ENCODE data around the gene RGL1. TPM values are rescaled to one million over a fixed set of nuclear protein-coding genes. Genes with fewer than 3 reads are reported as not detected.

RGL1 gene
- total RNA-seq, 4 donors from 2014 or later: 57.3 to 81.8 (median 68.1) TPM

DNA sequence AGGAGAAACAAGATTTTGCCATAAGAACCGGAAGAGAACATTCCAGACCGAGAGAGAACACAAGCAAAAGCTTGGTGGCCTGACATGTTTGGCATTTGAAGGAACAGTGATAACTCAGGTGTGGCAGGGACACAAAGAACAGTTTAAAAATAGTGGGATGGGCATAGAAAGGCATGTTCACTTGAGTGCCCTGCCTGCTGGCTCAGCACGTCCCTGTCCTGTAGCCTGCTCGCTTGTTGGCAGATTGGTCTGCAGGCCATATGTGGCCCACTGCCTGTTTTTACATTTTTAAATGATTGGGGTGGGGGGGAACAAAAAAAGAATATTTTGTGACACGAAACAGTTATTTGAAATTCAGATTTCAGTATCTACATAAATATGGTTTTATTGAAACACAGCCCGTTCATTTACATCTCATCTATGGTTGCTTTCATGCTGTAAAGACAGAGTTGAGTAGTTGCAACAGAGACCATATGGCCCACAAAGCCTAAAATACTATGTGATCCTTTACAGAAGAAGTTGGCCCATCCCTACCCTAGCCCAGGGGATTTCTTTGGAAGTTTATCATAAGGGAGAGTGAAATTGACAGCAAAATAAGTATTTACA lies 100.7 kb downstream of the RGL1 start:
- WGBS, 2 donors: 77 to 88% methylated on average over 6 of the region's 6 CpGs
- no peaks in the 10 kb centered on the region for H3K9me3 ChIP-seq
- H3K4me3 ChIP-seq: no peak overlapping the region
- DNase-seq (ENCODE audit: low spot score in 2 of 2): no peak
- H3K36me3 ChIP-seq: peaks cover 0 to 79% (median 0%) of the 10 kb centered on the region in 3 donors
- TF ChIP-seq POLR2A (IDR thresholded peaks at IDR 0.05): no peak
- TF ChIP-seq, protein P1, sequence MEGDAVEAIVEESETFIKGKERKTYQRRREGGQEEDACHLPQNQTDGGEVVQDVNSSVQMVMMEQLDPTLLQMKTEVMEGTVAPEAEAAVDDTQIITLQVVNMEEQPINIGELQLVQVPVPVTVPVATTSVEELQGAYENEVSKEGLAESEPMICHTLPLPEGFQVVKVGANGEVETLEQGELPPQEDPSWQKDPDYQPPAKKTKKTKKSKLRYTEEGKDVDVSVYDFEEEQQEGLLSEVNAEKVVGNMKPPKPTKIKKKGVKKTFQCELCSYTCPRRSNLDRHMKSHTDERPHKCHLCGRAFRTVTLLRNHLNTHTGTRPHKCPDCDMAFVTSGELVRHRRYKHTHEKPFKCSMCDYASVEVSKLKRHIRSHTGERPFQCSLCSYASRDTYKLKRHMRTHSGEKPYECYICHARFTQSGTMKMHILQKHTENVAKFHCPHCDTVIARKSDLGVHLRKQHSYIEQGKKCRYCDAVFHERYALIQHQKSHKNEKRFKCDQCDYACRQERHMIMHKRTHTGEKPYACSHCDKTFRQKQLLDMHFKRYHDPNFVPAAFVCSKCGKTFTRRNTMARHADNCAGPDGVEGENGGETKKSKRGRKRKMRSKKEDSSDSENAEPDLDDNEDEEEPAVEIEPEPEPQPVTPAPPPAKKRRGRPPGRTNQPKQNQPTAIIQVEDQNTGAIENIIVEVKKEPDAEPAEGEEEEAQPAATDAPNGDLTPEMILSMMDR (IDR thresholded peaks at IDR 0.05): no peak
- H3K27ac ChIP-seq: no peak overlapping the region
- H3K27me3 ChIP-seq: no peaks in the 10 kb centered on the region
- peaks cover 0 to 8% (median 0%) of the 10 kb centered on the region in 4 donors for H3K4me1 ChIP-seq

- H3K4me1 ChIP-seq: no peaks in the 10 kb centered on the region
- 74 to 88% methylated on average over 4 of the region's 4 CpGs for WGBS, 2 donors
- H3K27me3 ChIP-seq: no peaks in the 10 kb centered on the region
- TF ChIP-seq POLR2A (IDR thresholded peaks at IDR 0.05): no peak
- H3K27ac ChIP-seq: no peak overlapping the region
- H3K4me3 ChIP-seq: no peak overlapping the region
- H3K9me3 ChIP-seq: no peaks in the 10 kb centered on the region
- peaks cover 0 to 82% (median 0%) of the 10 kb centered on the region in 3 donors for H3K36me3 ChIP-seq
- no peak for DNase-seq (ENCODE audit: low spot score in 2 of 2)
Observed at GRCh38 chr1:183907070-183907469, 102.2 kb downstream of the RGL1 start.

DNA sequence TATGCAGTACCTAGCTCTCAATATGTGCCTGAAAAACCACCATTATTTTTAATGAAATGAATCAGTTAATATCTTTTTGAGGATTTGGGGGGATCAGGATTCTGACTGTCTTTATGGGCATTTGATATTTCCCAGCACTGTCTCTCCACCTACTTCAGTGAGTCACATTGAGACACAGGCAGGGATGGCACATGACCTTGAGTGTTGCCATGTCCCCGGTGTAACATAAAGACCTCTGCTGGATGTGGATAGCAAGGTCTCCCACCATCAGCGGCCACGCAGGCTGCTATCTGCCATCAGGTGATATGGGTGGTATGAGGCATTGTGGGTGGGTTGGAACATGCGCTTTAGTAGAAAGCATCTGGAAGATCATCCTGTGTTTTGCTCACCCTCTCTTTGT lies 103.2 kb downstream of the RGL1 start:
- TF ChIP-seq, protein P1 (IDR thresholded peaks at IDR 0.05): no peak
- no peak for TF ChIP-seq EP300 (IDR thresholded peaks at IDR 0.05)
- TF ChIP-seq POLR2A (IDR thresholded peaks at IDR 0.05): no peak
- Histone ChIP-seq H3K27me3 (no peaks in the 10 kb centered on the region), H3K4me1 (no peaks in the 10 kb centered on the region), H3K27ac (no peak overlapping the region), H3K9me3 (no peaks in the 10 kb centered on the region), H3K4me3 (no peak overlapping the region), H3K36me3 (peaks cover 0 to 87% (median 0%) of the 10 kb centered on the region in 3 donors)
- DNase-seq (ENCODE audit: low spot score in 2 of 2): no peak
- WGBS, 2 donors: 91 to 95% methylated on average over 4 of the region's 4 CpGs

DNA sequence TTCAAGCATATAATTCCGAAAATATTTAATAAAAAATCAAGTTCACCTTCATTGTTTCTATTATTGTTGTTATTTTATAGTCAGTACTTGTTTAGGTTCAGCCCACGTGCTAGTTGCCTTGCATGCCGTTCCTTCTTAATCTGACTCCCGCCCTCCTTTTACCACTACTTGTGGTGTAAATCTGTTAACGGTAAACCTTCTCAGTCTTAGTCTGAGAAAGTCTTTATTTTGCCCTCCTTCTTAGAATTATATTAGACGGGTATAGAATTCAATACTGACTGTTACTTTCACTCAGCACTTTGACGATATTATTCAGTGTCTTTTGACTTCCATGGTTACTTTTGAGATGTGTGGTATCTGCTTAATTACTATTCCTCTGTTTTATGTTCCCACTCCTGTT lies 104.8 kb downstream of the RGL1 start:
- TF ChIP-seq POLR2A (IDR thresholded peaks at IDR 0.05) (no peak), EP300 (IDR thresholded peaks at IDR 0.05) (no peak)
- TF ChIP-seq, protein P1 (IDR thresholded peaks at IDR 0.05): no peak
- Histone ChIP-seq H3K36me3 (peaks cover 0 to 93% (median 0%) of the 10 kb centered on the region in 3 donors), H3K27me3 (no peaks in the 10 kb centered on the region), H3K4me1 (peaks cover 0 to 14% (median 6%) of the 10 kb centered on the region in 4 donors), H3K27ac (peak overlapping the region in 1 of 4 donors; percentile 70), H3K4me3 (no peak overlapping the region), H3K9me3 (no peaks in the 10 kb centered on the region)
- no peak for DNase-seq (ENCODE audit: low spot score in 2 of 2)
- WGBS, 2 donors: 87 to 93% methylated on average over 7 of the region's 7 CpGs

- 42 to 52% methylated on average over 4 of the region's 4 CpGs for WGBS, 2 donors
- no peak for DNase-seq (ENCODE audit: low spot score in 2 of 2)
- Histone ChIP-seq H3K27me3 (no peaks in the 10 kb centered on the region), H3K36me3 (peaks cover 0 to 82% (median 0%) of the 10 kb centered on the region in 3 donors), H3K27ac (peak overlapping the region in 3 of 4 donors; percentile 4 to 70 (median 30)), H3K4me1 (peaks cover 0 to 21% (median 12%) of the 10 kb centered on the region in 4 donors), H3K4me3 (no peak overlapping the region), H3K9me3 (no peaks in the 10 kb centered on the region)
- TF ChIP-seq EP300 (IDR thresholded peaks at IDR 0.05) (no peak), POLR2A (IDR thresholded peaks at IDR 0.05) (no peak)
- TF ChIP-seq, protein P1 (IDR thresholded peaks at IDR 0.05): no peak
Observed at GRCh38 chr1:183910845-183911244, 105.9 kb downstream of the RGL1 start.

Measured in tibial nerve (tissue), 4 donors.